Hepatocyte (in vitro differentiated cells): ENCODE data around the gene MTMR12. TPM values are rescaled to one million over a fixed set of nuclear protein-coding genes. Genes with fewer than 3 reads are reported as not detected.

Experiments used
- DNase-seq: peaks from one replicate; pipeline ENCODE4 v3.0.0-alpha.2; 2016; ENCODE audit warnings: low spot score
- H2AFZ ChIP-seq: fragments of 200-600 bp; sonication (generic); 2 replicates; pipeline ENCODE4 v1.6.0; 2016; ENCODE audit warnings: antibody characterized with exemption, mild to moderate bottlenecking
- H3K27ac ChIP-seq: fragments of 200-600 bp; sonication (generic); 2 replicates; pipeline ENCODE4 v1.5.1; 2016; ENCODE audit warnings: mild to moderate bottlenecking
- H3K27me3 ChIP-seq: fragments of 200-600 bp; sonication (generic); 2 replicates; pipeline ENCODE4 v1.6.1; 2016
- H3K36me3 ChIP-seq: fragments of 200-600 bp; sonication (generic); replicated peaks from 2 replicates; pipeline ENCODE4 v1.5.1; 2016; ENCODE audit warnings: low read depth; ENCODE audit not compliant: insufficient read depth
- H3K4me1 ChIP-seq: fragments of 200-600 bp; sonication (generic); 2 replicates; pipeline ENCODE4 v1.5.1; 2016; ENCODE audit warnings: mild to moderate bottlenecking, moderate library complexity; ENCODE audit not compliant: insufficient read depth
- H3K4me2 ChIP-seq: fragments of 200-600 bp; sonication (generic); 2 replicates; pipeline ENCODE4 v1.6.0; 2016
- H3K4me3 ChIP-seq: fragments of 200-600 bp; sonication (generic); 2 replicates; pipeline ENCODE4 v1.5.1; 2016; ENCODE audit warnings: mild to moderate bottlenecking
- H3K79me2 ChIP-seq: fragments of 200-600 bp; sonication (generic); 2 replicates; pipeline ENCODE4 v1.6.0; 2017; ENCODE audit warnings: mild to moderate bottlenecking
- H3K9me2 ChIP-seq: fragments of 200-600 bp; sonication (generic); replicated peaks from 2 replicates; pipeline ENCODE4 v1.6.0; 2017; ENCODE audit warnings: mild to moderate bottlenecking; ENCODE audit not compliant: insufficient read depth
- H3K9me3 ChIP-seq: fragments of 200-600 bp; sonication (generic); 2 replicates; pipeline ENCODE4 v1.5.1; 2016; ENCODE audit warnings: low read depth, mild to moderate bottlenecking
- H4K20me1 ChIP-seq: fragments of 200-600 bp; sonication (generic); 2 replicates; pipeline ENCODE4 v1.6.0; 2016; ENCODE audit warnings: mild to moderate bottlenecking; ENCODE audit not compliant: insufficient read depth, poor library complexity, severe bottlenecking
- CTCF ChIP-seq: fragments of 200-600 bp; sonication (generic); IDR thresholded peaks from 2 replicates; pipeline ENCODE4 v1.5.1; 2016; ENCODE audit warnings: antibody characterized with exemption, mild to moderate bottlenecking; ENCODE audit not compliant: poor library complexity
- EZH2 ChIP-seq: fragments of 200-600 bp; sonication (generic); IDR thresholded peaks from 2 replicates; pipeline ENCODE4 v1.6.1; 2016; ENCODE audit warnings: antibody characterized with exemption, mild to moderate bottlenecking, borderline replicate concordance
- EZH2phosphoT487 ChIP-seq: fragments of 200-600 bp; sonication (generic); IDR thresholded peaks from one replicate; pipeline ENCODE4 v1.6.1; 2018; ENCODE audit warnings: antibody characterized with exemption, mild to moderate bottlenecking, low read depth, moderate library complexity; ENCODE audit not compliant: unreplicated experiment, severe bottlenecking
- WGBS: methylation state at CpG from one replicate; pipeline ENCODE4 v1.1.6; 2016; ENCODE audit warnings: low lambda C conversion rate; ENCODE audit errors: missing lambda C conversion rate; 5-methylcytosine and 5-hydroxymethylcytosine counted together
- polyA plus RNA-seq: library from polyadenylated mRNA; unstranded; fragments of >200 nt; fragmentation: Nextera tagmentation; extraction: Ambion mirVana; gene quantifications from 2 replicates; pipeline ENCODE4 v1.2.1, GENCODE V29; 2016
- total RNA-seq: library from RNA; depleted of rRNA; stranded (reverse); fragments of >200 nt; gene quantifications from 2 replicates; pipeline ENCODE4 v1.2.3, GENCODE V29; 2014

MTMR12 gene
- total and polyA plus RNA-seq, 2 experiments from 2014 or later, result 11.0 to 19.7 TPM

GRCh38 chr5:32357658-32358057 is 44.9 kb upstream of the MTMR12 start:
- Histone ChIP-seq H4K20me1 (no peaks in the 10 kb centered on the region), H3K4me1 (no peaks in the 10 kb centered on the region), H3K4me3 (no peak overlapping the region), H3K9me2 (no peaks in the 10 kb centered on the region), H3K79me2 (peaks cover 5% of the 10 kb centered on the region), H2AFZ (no peak overlapping the region), H3K9me3 (no peaks in the 10 kb centered on the region), H3K27me3 (no peaks in the 10 kb centered on the region), H3K4me2 (no peak overlapping the region), H3K36me3 (peaks cover 2% of the 10 kb centered on the region), H3K27ac (no peak overlapping the region)
- TF ChIP-seq EZH2 (no peak), CTCF (no peak), EZH2phosphoT487 (no peak)
- no peak for DNase-seq

- Histone ChIP-seq H3K9me3 (no peaks in the 10 kb centered on the region), H4K20me1 (no peaks in the 10 kb centered on the region), H3K27ac (no peak overlapping the region), H3K4me3 (no peak overlapping the region), H3K36me3 (peaks cover 2% of the 10 kb centered on the region), H3K4me1 (no peaks in the 10 kb centered on the region), H3K27me3 (no peaks in the 10 kb centered on the region), H3K79me2 (no peaks in the 10 kb centered on the region), H3K4me2 (no peak overlapping the region), H2AFZ (no peak overlapping the region), H3K9me2 (no peaks in the 10 kb centered on the region)
- TF ChIP-seq EZH2phosphoT487, result no peak
- no peak for TF ChIP-seq EZH2
- TF ChIP-seq CTCF, result no peak
- WGBS, result 90% methylated on average over 4 of the region's 4 CpGs
- DNase-seq, result no peak
Measured at GRCh38 chr5:32355686-32356085, 42.9 kb upstream of the MTMR12 start.

- peaks cover 2% of the 10 kb centered on the region for H3K36me3 ChIP-seq
- 96% methylated on average over 9 of the region's 9 CpGs for WGBS
- TF ChIP-seq EZH2phosphoT487, result no peak
- no peak for TF ChIP-seq EZH2
- no peak for TF ChIP-seq CTCF
- no peaks in the 10 kb centered on the region for H3K27me3 ChIP-seq
- no peak overlapping the region for H3K4me2 ChIP-seq
- no peak overlapping the region for H2AFZ ChIP-seq
- no peaks in the 10 kb centered on the region for H3K9me3 ChIP-seq
- H3K9me2 ChIP-seq, result no peaks in the 10 kb centered on the region
- no peak for DNase-seq
- no peak overlapping the region for H3K27ac ChIP-seq
- H3K79me2 ChIP-seq, result no peaks in the 10 kb centered on the region
- no peaks in the 10 kb centered on the region for H4K20me1 ChIP-seq
- no peak overlapping the region for H3K4me3 ChIP-seq
- no peaks in the 10 kb centered on the region for H3K4me1 ChIP-seq
Measured at GRCh38 chr5:32353420-32353819, 40.7 kb upstream of the MTMR12 start.

- H3K36me3 ChIP-seq, result peaks cover under 1% of the 10 kb centered on the region
- H2AFZ ChIP-seq, result no peak overlapping the region
- no peaks in the 10 kb centered on the region for H3K4me1 ChIP-seq
- no peaks in the 10 kb centered on the region for H3K9me2 ChIP-seq
- no peak for TF ChIP-seq CTCF
- no peak for TF ChIP-seq EZH2phosphoT487
- TF ChIP-seq EZH2, result no peak
- no peaks in the 10 kb centered on the region for H4K20me1 ChIP-seq
- DNase-seq, result no peak
- no peak overlapping the region for H3K4me2 ChIP-seq
- no peak overlapping the region for H3K27ac ChIP-seq
- 90% methylated on average over 8 of the region's 8 CpGs for WGBS
- H3K79me2 ChIP-seq, result no peaks in the 10 kb centered on the region
- no peaks in the 10 kb centered on the region for H3K27me3 ChIP-seq
- H3K9me3 ChIP-seq, result no peaks in the 10 kb centered on the region
- H3K4me3 ChIP-seq, result no peak overlapping the region
Measured at GRCh38 chr5:32352685-32353084, 39.9 kb upstream of the MTMR12 start.
